Measurements from ENCODE around the gene ARSH.

DNA sequence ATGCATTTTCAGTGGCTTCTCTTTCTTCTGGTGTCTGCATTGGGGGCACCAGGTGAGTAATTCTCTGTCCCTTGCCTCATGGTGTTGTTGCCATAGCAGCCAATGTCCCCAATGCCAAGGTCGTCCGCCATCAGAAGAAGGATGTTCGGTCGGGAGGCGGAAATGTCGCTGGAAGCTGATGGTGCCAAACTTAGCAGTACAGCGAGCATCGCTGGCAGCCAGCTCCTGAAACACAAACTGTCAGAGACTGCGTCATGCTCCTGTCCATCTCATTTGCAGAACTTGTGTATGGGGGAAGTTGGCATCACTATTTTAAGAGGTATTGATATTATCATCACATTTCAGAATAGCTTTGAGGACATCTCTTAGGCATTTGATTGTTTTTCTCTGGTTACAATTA lies 48.1 kb upstream of the ARSH start:
- no peak for TF ChIP-seq SIX5 (IDR thresholded peaks at IDR 0.05; ENCODE audit: borderline replicate concordance in 1 of 2, insufficient read depth in 1 of 2, low read depth in 1 of 2, low read length in 2 of 2)
- TF ChIP-seq, protein P1, sequence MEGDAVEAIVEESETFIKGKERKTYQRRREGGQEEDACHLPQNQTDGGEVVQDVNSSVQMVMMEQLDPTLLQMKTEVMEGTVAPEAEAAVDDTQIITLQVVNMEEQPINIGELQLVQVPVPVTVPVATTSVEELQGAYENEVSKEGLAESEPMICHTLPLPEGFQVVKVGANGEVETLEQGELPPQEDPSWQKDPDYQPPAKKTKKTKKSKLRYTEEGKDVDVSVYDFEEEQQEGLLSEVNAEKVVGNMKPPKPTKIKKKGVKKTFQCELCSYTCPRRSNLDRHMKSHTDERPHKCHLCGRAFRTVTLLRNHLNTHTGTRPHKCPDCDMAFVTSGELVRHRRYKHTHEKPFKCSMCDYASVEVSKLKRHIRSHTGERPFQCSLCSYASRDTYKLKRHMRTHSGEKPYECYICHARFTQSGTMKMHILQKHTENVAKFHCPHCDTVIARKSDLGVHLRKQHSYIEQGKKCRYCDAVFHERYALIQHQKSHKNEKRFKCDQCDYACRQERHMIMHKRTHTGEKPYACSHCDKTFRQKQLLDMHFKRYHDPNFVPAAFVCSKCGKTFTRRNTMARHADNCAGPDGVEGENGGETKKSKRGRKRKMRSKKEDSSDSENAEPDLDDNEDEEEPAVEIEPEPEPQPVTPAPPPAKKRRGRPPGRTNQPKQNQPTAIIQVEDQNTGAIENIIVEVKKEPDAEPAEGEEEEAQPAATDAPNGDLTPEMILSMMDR (IDR thresholded peaks at IDR 0.05 in 2 of 3, conservative IDR thresholded peaks at IDR 0.05 in 1 of 3; ENCODE audit: insufficient read depth in 2 of 3, low read depth in 1 of 3, low read length in 3 of 3) = no peak

Measured in K562 (cell line).